GM19238 (cell line): ENCODE results near the gene PDXDC1.
"Not testable (repeated sequence)": the region's sequence is repeated elsewhere in the genome, so short reads cannot be mapped to it uniquely, and the experiment has no call there.

Experiments used
- DNase-seq: peaks from one replicate; pipeline ENCODE4 v3.0.0; 2011; ENCODE audit warnings: low spot score; ENCODE audit not compliant: insufficient read length

Gene PDXDC1, protein sequence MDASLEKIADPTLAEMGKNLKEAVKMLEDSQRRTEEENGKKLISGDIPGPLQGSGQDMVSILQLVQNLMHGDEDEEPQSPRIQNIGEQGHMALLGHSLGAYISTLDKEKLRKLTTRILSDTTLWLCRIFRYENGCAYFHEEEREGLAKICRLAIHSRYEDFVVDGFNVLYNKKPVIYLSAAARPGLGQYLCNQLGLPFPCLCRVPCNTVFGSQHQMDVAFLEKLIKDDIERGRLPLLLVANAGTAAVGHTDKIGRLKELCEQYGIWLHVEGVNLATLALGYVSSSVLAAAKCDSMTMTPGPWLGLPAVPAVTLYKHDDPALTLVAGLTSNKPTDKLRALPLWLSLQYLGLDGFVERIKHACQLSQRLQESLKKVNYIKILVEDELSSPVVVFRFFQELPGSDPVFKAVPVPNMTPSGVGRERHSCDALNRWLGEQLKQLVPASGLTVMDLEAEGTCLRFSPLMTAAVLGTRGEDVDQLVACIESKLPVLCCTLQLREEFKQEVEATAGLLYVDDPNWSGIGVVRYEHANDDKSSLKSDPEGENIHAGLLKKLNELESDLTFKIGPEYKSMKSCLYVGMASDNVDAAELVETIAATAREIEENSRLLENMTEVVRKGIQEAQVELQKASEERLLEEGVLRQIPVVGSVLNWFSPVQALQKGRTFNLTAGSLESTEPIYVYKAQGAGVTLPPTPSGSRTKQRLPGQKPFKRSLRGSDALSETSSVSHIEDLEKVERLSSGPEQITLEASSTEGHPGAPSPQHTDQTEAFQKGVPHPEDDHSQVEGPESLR

DNA sequence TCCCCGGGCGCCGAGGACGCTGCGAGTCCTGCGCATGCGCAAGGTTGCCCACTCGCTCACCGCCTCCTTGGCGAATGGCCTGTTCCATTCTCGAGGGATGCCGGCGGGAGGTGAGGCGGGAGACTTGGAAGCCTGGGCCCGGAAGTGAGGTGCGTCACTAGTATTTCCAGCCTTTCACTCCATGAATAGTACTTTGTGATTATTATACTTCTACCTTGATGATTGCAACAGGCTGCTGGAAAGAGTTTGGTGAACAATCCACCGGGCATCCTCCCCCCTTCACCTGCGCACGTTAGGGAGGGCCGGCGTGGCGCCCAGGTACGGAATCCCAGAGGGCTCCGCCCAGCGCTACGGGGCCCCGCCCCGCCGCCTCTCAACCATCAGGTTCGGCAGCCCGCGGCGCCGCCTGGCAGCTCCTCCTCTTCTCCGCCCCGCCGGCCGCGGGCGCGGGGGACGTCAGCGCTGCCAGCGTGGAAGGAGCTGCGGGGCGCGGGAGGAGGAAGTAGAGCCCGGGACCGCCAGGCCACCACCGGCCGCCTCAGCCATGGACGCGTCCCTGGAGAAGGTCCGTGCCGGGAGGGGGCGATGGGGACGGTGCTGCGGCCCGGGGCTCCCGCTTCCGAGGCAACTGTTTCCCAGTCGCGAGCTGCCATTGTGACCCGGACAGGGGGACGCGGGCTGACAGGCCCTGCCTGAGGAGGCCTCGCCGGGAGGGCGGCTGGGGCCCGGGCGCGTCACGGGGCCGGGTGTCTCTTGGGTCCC lies at the start of gene PDXDC1:
TSS of gene PDXDC1 (plus strand) at position 371 of the 762 bp plus-strand sequence. CDS start at position 545, 174 bp downstream.
- peak; percentile 90 for DNase-seq

DNA sequence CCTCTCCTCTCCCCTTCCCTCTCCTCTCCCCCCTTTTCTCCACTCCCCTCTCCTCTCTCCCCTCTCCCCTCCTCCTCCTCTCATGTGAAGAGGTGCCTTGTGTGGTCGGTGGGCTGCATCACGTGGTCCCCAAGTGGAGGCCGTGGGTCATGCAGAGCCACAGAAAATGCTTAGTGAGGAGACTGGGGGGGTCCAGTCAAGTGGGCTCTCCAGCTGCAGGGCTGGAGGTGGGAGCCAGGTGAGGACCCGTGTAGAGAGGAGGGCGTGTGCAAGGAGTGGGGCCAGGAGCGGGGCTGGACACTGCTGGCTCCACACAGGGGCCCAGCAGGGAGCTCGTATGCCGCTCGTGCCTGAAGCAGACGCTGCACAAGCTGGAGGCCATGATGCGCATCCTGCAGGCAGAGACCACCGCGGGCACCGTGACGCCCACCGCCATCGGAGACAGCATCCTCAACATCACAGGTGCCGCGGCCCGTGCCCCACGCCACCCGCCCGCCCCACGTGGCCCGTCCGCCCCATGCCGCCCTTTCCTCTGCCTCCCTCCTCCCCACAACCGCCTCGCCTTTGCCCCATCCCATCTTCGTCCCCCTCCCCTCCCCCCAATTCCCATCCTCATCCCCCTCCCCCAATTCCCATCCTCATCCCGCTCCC lies 46.6 kb upstream of the PDXDC1 start:
- DNase-seq = peak; percentile 5

DNA sequence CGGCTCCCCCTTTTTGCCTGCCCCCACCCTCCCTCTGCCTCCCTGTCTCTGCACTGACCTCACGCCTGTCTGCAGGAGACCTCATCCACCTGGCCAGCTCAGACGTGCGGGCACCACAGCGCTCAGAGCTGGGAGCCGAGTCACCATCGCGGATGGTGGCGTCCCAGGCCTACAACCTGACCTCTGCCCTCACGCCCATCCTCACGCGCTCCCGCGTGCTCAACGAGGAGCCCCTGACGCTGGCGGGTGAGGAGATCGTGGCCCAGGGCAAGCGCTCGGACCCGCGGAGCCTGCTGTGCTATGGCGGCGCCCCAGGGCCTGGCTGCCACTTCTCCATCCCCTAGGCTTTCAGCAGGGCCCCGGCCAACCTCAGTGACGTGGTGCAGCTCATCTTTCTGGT lies 45.6 kb upstream of the PDXDC1 start:
- DNase-seq = not testable (repeated sequence)

DNA sequence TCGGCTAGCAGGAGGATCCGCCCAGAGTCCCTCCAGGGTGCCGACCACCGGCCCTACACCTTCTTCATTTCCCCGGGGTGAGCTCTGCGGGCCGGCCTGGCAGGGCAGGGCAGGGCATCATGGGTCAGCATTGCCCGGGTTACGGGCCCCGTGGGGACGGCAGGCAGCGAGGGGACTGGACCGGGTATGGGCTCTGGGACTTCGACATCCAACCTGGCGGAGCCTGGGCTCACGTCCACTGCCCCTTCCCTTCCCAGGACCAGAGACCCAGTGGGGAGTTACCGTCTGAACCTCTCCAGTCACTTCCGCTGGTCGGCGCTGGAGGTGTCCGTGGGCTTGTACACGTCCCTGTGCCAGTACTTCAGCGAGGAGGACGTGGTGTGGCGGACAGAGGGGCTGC lies 44.6 kb upstream of the PDXDC1 start:
- not testable (repeated sequence) for DNase-seq

DNA sequence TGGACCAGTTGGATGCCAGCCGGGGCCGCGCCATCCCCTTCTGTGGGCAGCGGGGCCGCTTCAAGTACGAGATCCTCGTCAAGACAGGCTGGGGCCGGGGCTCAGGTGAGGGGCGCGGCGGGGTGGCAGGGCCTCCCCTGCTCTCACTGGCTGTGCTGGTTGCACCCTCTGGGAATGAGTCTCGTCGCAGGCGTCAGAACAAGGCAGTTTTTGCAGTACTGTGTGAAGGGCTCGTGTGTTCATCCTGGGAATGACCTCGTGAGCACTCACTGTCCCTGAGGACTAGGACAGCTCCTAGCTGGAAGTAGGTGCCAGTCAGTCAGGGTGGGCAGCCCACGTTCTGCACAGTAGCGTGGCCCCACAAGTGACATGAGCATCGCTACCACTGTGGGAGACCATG lies 43.9 kb upstream of the PDXDC1 start:
- DNase-seq = not testable (repeated sequence)

DNA sequence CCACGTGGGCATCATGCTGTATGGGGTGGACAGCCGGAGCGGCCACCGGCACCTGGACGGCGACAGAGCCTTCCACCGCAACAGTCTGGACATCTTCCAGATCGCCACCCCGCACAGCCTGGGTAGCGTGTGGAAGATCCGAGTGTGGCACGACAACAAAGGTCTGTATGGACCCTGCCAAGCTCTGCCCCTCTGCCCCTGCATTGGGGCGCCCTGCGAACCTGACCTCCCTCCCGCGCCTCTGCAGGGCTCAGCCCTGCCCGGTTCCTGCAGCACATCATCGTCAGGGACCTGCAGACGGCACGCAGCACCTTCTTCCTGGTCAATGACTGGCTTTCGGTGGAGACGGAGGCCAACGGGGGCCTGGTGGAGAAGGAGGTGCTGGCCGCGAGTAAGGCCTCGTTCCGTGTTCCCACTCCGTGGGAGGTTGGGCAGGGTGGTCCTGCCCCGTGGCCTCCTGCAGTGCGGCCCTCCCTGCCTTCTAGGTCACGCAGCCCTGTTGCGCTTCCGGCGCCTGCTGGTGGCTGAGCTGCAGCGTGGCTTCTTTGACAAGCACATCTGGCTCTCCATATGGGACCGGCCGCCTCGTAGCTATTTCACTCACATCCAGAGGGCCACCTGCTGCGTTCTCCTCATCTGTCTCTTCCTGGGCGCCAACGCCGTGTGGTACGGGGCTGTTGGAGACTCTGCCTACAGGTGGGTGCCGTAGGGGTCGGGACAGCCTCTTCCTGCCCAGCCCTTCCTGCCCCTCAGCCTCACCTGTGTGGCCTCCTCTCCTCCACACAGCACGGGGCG lies 42.0 kb upstream of the PDXDC1 start:
- not testable (repeated sequence) for DNase-seq

DNA sequence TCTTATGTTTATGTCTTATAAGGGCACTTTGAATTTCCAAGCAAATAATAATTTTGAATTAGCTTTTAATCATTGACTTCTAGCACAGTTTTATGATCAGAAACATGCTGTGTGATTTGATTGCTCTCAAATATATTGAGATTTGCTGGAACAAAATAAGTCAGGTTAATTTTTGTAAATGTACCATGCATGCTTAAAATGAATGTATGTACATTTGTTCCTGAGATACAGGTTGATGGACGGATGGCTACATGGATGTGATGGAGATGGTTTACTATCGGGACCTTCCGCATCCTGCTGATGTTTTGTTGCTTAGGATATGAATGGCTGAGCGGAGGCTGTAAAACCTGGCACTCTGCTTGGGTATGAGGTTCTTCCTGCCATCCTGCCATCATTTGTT lies 37.7 kb upstream of the PDXDC1 start, which contains the start of gene NPIPA1:
TSS of gene NPIPA1 (plus strand) at position 301 of the 400 bp plus-strand sequence. CDS start at position 301, 0 bp downstream.
- DNase-seq = not testable (repeated sequence)

DNA sequence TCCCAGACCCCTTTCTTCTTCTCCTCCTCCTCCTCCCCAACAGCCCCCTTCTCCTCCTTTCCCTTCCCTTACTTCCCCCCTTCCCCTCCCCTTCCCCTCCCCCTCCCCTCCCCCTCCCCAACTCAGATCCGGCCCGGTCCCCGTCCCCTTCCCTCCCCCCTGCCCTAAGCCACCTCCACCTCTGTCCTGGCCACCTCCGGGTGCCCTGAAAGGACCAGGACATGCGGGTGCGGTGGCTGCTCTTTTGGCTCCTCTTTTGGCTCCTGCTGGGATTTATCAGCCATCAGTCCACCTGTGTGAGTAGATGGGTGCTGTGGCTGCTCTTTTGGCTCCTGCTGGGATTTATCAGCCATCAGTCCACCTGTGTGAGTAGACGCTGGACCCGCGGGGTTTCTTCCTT lies 36.8 kb upstream of the PDXDC1 start:
- DNase-seq = not testable (repeated sequence)

DNA sequence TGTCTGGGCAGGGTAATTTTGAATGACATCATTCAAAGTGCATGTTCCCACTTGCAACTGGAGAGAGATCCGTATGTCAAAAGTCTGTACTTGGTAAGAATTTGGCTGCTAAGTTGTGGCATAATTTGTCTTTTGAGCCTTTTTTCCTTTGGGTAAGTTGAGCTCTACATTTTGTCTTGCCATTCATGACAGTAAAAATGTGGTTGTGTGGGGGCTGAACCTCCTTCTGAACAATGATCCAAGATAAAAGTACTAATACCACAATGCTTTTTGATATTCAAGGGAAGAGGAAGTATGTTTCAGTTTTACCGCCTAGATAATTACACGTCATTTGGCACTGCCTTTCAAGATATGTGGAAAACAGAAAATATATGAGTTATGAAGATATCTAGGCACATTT lies 32.1 kb upstream of the PDXDC1 start:
- not testable (repeated sequence) for DNase-seq

DNA sequence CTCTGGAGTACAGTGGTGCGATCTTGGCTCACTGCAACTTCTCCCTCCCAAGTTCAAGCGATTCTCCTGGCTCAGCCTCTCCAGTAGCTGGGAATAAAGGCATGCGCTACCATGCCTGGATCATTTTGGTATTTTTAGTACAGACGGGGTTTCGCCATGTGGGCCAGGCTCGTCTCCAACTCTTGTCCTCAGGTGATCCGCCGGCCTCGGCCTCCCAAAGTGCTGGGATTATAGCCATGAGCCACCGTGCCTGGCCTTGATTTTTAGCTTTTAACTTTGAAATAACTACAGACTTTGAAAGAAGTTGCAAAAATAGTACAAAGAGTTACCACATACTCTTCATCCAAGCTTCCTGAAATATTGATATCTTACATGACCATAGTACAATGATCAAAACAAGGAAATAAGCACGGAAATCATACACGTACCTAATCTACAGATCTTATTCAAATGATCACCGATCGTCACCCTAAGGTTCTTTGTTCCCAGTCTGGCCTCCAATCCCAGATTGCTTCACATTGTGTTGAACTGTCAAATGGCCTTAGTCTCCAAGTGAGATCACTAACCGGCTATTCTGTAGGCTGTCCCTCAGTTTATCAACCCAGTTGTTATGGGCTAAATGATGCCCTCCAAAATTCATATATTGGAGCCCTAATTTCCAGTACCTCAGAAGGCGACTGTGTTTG lies 19.1 kb upstream of the PDXDC1 start:
- DNase-seq = no peak

DNA sequence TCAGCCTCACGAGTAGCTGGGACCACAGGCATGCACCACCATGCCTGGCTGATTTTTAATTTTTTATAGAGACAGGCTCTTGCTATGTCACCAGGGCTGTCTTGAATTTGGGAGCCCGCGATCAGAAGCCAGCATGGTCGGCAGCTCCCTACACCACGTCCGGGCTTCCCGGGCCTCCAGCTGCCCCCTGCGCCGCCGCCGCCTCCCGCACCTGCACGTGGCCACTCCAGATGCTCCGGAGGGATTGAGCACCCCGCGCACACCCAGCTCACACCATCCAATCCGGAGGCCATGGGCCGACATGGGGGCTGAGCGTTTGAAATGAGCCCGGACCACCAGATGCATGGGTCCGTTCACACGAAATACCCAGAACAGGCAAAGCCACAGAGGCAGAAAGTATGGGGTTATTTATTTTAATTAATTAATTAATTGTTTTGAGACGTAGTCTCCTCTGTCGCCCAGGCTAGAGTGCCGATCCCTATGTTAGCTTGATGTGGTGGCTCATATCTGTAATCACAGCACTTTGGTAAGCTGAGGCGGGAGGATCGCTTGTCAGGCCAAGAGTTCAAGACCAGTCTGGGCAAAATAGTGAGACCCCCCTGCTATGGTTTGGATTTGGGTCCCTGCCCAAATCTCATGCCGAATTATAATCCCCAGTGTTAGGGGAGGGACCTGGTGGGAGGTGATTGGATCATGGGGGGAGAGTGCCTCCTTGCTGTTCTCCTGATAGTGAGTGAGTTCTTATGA lies 17.1 kb upstream of the PDXDC1 start:
- no peak for DNase-seq

DNA sequence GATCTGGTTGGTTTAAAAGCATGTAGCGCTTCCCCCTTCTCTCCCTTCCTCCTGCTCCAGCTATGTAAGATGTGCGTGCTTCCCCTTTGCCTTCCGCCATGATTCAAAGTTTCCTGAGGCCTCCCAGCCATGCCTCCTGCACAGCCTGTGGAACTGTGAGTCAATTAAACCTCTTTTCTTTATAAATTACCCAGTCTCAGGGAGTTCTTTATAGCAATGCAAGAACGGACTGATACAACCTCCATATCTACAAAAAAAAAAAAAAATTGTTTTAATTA lies 16.6 kb upstream of the PDXDC1 start:
- no peak for DNase-seq

DNA sequence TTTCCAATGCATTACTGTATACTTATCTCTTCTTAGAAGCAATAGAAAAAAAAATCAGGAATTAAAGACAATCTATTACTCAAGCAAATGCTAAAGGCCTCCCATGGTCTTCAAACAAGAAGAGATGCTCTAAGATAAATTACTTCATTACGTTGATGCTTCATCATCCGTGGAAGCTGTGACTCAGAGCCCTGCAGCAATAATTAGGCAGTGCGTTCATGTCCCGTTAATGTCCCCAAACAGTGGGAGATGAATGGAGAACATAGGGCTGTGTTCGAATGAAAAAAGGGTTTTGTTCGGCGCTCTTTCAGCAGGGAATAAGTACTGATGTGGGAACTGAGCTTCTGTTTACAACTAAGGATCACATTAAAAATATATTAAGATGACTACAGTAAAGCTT lies 15.9 kb upstream of the PDXDC1 start:
- no peak for DNase-seq

DNA sequence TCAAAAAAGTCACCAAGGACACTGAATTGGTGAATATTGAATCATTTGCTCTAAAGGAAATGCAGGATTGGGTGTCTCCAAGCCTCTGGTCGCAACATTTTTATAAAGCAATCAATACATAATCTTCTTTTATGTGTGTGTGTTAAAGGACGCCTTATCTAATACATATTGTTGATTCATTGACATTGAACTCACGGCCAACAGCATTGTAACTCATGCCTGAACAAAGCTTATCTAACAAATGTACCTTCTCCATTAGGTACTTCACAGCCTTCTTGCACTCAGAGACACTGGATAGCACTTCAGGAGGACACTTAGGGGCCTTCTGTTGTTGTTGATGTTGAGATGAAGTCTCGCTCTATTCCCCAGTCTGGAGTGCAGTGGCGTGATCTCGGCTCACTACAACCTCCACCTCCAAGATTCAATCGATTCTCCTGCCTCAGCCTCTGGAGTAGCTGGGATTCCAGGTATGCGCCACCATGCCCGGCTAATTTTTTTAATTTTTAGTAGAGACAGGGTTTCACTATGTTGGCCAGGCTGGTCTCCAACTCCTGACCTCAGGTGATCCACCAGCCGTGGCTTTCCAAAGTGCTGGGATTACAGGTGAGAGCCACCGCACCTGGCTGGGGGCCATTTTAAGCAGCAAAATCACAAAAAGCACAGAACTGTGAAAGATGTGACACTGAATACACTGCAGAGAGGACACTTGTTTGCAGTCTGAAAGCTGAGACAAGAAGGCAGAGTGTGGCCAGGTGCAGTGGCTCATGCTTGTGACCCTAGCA lies 13.2 kb upstream of the PDXDC1 start:
- no peak for DNase-seq

DNA sequence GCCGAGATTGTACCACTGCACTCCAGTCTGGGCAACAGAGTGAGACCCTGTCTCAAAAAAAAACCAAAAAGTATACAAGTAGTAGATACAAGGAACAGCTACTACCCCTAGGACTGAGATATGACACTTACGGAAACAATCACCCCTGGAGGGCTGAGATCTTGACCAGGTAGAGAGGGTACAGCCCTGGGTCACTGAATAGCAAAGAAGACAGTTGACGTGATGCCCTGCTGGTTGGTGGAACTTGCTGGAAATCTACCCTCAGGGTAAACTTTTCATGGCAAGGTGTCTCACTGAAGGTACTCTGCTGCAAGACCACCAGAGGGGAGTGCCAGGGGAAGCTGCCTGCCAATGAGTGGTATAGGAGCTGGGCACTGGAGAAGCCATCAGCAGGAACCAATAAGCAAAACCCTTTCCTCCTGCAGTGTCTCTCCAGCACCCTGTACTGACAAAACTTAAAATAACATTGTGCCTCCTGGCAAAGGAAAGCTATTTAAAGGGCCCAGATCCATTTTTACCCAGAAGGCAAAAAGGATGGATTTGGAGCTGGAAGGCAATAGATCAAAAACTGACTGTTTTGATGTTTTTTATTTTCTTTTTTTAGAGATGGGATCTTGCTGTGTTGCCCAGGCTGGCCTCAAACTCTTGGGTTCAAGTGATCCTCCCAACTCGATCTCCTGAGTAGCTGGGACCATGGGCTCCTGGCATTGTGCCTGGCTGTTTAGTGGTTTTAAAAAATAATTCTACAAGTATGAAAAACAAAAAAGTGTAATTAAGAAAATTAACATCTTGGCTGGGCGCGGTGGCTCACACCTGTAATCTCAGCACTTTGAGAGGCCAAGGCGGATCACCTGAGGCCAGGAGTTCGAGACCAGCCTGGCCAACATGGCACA lies 11.3 kb upstream of the PDXDC1 start:
- DNase-seq = no peak

DNA sequence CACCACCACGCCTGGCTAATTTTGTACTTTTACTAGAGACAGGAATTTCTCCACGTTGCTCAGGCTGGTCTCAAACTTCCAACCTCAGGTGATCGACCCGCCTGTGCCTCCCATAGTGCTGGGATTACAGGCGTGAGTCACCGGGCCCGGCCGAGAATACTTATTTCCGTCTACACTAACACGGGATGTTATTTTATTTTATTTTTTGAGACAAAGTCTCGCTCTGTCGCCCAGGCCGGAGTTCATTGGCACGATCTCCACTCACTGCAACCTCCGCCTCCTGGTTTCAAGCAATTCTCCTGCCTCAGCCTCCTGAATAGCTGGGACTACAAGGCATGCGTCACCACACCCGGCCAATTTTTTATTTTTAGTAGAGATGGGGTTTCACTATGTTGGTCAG lies 9.5 kb upstream of the PDXDC1 start:
- no peak for DNase-seq

DNA sequence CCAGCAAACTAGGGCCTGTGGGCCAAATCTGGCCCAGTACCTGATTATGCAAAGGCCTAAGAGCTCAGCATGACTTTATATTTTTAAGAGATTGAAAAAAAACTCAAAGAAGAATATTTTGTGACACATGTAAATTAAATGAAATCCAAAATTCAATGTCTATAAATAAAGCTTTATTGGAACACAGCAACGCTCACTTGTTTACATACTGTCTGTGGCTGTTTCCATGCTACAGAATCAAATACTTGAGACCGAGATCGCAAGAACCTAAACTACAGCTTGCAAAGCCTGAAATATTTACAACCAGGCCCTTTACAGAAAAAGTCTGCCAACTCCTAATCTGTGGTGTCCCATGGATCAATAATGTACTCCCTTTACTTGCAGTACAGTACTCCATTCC lies 5.0 kb upstream of the PDXDC1 start:
- DNase-seq = not testable (repeated sequence)
